ENCODE results near the gene SYT1. TPM values are rescaled to one million over a fixed set of nuclear protein-coding genes. Genes with fewer than 3 reads are reported as not detected.

SYT1 gene
- total and polyA plus RNA-seq, 10 donors = 0.56 to 7.3 (median 2.6) TPM

GRCh38 chr12:79019672-79020071 is 155.1 kb downstream of the SYT1 start:
- 28 to 48% (median 42%) methylated on average over 1 of the region's 1 CpG for WGBS, 5 donors

GRCh38 chr12:79020106-79020505 is 155.5 kb downstream of the SYT1 start:
- H3K4me3 ChIP-seq = no peak overlapping the region
- H3K36me3 ChIP-seq = no peaks in the 10 kb centered on the region
- no peaks in the 10 kb centered on the region for H3K27me3 ChIP-seq (replicated peaks in 1 of 7)
- DNase-seq = no peak
- H3K27ac ChIP-seq = no peak overlapping the region
- WGBS, 5 donors = 40 to 71% (median 46%) methylated on average over 1 of the region's 1 CpG
- no peaks in the 10 kb centered on the region for H3K4me1 ChIP-seq
- intact Hi-C loops (cut with DNase I; ENCODE audit: low total_unique reads) = no loop called here
- no peak for TF ChIP-seq POLR2A (IDR thresholded peaks at IDR 0.05)
- peaks cover 0 to 3% (median 0%) of the 10 kb centered on the region in 8 donors for H3K9me3 ChIP-seq

More at GRCh38 chr12:79019672-79020071, 155.1 kb downstream of the SYT1 start:
- Histone ChIP-seq H3K27ac (no peak overlapping the region), H3K4me1 (no peaks in the 10 kb centered on the region), H3K27me3 (replicated peaks in 1 of 7) (no peaks in the 10 kb centered on the region), H3K36me3 (no peaks in the 10 kb centered on the region), H3K4me3 (no peak overlapping the region), H3K9me3 (peaks cover 0 to 3% (median 0%) of the 10 kb centered on the region in 8 donors)
- intact Hi-C loops (cut with DNase I; ENCODE audit: low total_unique reads) = no loop called here
- TF ChIP-seq POLR2A (IDR thresholded peaks at IDR 0.05) (no peak), CTCF (IDR thresholded peaks at IDR 0.05 in 8 of 11, conservative IDR thresholded peaks at IDR 0.05 in 3 of 11) (no peak), POLR2AphosphoS5 (IDR thresholded peaks at IDR 0.05) (no peak)
- DNase-seq = no peak

GRCh38 chr12:79021021-79021420 is 156.4 kb downstream of the SYT1 start:
- Histone ChIP-seq H3K27me3 (replicated peaks in 1 of 7) (no peaks in the 10 kb centered on the region), H3K4me3 (no peak overlapping the region), H3K36me3 (no peaks in the 10 kb centered on the region), H3K4me1 (no peaks in the 10 kb centered on the region), H3K9me3 (peaks cover 0 to 3% (median 0%) of the 10 kb centered on the region in 8 donors), H3K27ac (no peak overlapping the region)
- TF ChIP-seq POLR2A (IDR thresholded peaks at IDR 0.05) (no peak), POLR2AphosphoS5 (IDR thresholded peaks at IDR 0.05) (no peak), CTCF (IDR thresholded peaks at IDR 0.05 in 8 of 11, conservative IDR thresholded peaks at IDR 0.05 in 3 of 11) (no peak)
- intact Hi-C loops (cut with DNase I; ENCODE audit: low total_unique reads) = no loop called here
- no peak for DNase-seq

GRCh38 chr12:79023261-79023660 is 158.7 kb downstream of the SYT1 start:
- Histone ChIP-seq H3K36me3 (no peaks in the 10 kb centered on the region), H3K27ac (no peak overlapping the region), H3K9me3 (peaks cover 0 to 3% (median 0%) of the 10 kb centered on the region in 8 donors), H3K4me1 (no peaks in the 10 kb centered on the region), H3K27me3 (replicated peaks in 1 of 7) (no peaks in the 10 kb centered on the region), H3K4me3 (no peak overlapping the region)
- no peak for DNase-seq
- intact Hi-C loops (cut with DNase I; ENCODE audit: low total_unique reads) = no loop called here
- WGBS, 5 donors = 22 to 67% (median 47%) methylated on average over 1 of the region's 1 CpG
- TF ChIP-seq POLR2AphosphoS5 (IDR thresholded peaks at IDR 0.05) = no peak
- no peak for TF ChIP-seq CTCF (IDR thresholded peaks at IDR 0.05 in 8 of 11, conservative IDR thresholded peaks at IDR 0.05 in 3 of 11)
- no peak for TF ChIP-seq POLR2A (IDR thresholded peaks at IDR 0.05)

GRCh38 chr12:79023784-79024183 is 159.2 kb downstream of the SYT1 start:
- intact Hi-C loops (cut with DNase I; ENCODE audit: low total_unique reads) = no loop called here
- DNase-seq = no peak
- Histone ChIP-seq H3K27ac (no peak overlapping the region), H3K9me3 (no peaks in the 10 kb centered on the region), H3K4me1 (no peaks in the 10 kb centered on the region), H3K27me3 (replicated peaks in 1 of 7) (no peaks in the 10 kb centered on the region), H3K36me3 (no peaks in the 10 kb centered on the region), H3K4me3 (no peak overlapping the region)
- TF ChIP-seq CTCF (IDR thresholded peaks at IDR 0.05 in 8 of 11, conservative IDR thresholded peaks at IDR 0.05 in 3 of 11) (no peak), POLR2A (IDR thresholded peaks at IDR 0.05) (no peak), POLR2AphosphoS5 (IDR thresholded peaks at IDR 0.05) (no peak)
- 58 to 88% (median 71%) methylated on average over 2 of the region's 2 CpGs for WGBS, 5 donors
